Placental epithelial cell (primary cell): Measurements from ENCODE around the gene ENPP4. TPM values are rescaled to one million over a fixed set of nuclear protein-coding genes. Genes with fewer than 3 reads are reported as not detected.

Source experiments
- total RNA-seq: library from RNA; depleted of rRNA; stranded (reverse); fragments of >200 nt; gene quantifications from 2 replicates; pipeline ENCODE4 v1.2.3, GENCODE V29; 2012

ENPP4 gene
- total RNA-seq: under 0.01 and 0.11 TPM in 2 replicates

GRCh38 chr6:46129629-46130511, at the start of gene ENPP4:
Gene ENPP4 (plus strand): TSS chr6:46129989. CDS start chr6:46139584, 9,595 bp downstream.

DNA sequence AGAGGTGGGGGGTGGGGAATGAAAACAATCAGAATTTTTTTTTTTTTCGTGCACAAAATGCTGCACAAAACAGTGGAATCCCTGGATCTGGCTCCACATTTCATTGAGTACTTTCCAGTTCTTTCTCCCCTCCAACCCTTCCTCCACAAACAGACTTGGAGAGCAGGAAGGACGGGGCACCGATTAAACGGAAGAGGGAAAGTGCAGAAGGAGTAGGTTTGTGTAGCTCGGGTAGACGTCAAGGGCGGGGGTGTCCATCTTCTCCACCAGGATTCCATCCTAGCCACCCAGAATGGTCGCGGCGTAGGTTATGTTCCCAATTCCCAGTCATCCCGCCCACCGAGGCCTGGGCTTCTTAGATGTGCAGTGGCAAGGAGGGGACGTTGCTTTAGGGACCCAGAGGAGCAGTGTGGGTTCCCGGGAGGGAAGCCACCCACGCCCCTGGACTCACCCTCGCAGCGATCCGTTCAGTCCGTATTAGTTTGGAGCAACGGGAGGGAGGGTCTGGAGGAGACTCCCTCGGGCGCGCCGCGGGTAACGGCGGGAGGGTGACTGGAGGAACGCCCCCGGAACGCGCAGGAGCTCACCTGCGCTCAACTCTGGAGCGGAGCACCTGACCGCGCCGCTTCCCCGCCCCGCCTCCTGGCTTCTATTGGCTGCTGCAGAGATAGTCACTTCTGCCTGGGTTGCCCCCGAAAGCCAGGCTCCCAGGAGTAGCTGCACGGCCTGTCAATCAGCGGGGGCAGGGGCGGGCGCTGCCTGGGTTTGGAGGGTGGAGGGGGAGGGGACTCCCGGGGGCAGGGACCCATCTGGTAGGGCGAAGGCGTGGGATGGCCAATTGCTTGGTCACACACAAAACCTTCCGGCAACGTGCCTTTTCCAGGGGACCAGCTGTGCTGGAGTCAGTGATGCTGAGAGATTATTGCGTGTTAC, 40.8 kb downstream of the ENPP4 start, which contains the start of gene ENPP5:
ENPP5 (minus strand) TSS at position 624 of the 933 bp plus-strand sequence. CDS start 2,718 bp downstream, outside the sequence.

Other genes with a start within 250 kb of the ENPP4 start
- 1.2 and 1.5 TPM in 2 replicates for gene CLIC5, start 114.1 kb upstream of the ENPP4 start, total RNA-seq
- 1.2 and 2.5 TPM in 2 replicates for gene ENPP5, start 41.0 kb downstream of the ENPP4 start, total RNA-seq